HepG2 (cell line): Measurements from ENCODE around the gene IRAK3. TPM values are rescaled to one million over a fixed set of nuclear protein-coding genes. Genes with fewer than 3 reads are reported as not detected.

Experiments
- ATAC-seq: fragments of 200-7000 bp; cut with Tn5 transposase; 3 replicates; pipeline ENCODE4 v1.9.1; 2020; ENCODE audit warnings: mild to moderate bottlenecking, moderate library complexity
- BruUV-seq: library from RNA; stranded (reverse); fragments of 400-500 nt; replicated peaks from 2 replicates; lab custom pipeline; 2021; lab: Mats Ljungman, UMichigan
- CTCF ChIA-PET: fragments of 300-600 bp; formaldehyde crosslinking; extraction: SDS; loops from one replicate; lab custom pipeline; 2021; ENCODE audit warnings: low total read pairs, inconsistent platforms, low intra/inter-chr PET ratio; lab: Yijun Ruan, JAX
- POLR2A ChIA-PET: fragments of 350-600 bp; sonication (Branson Sonifier 250); formaldehyde crosslinking; loops from one replicate; lab custom pipeline; 2020; ENCODE audit warnings: antibody characterized with exemption, inconsistent platforms; lab: Yijun Ruan, JAX
- DNase-seq: peaks from one replicate; pipeline ENCODE4 v3.0.0-alpha.2; 2015; ENCODE audit warnings: low spot score
- FAIRE-seq: peaks from 3 replicates; lab custom pipeline; 2011; peaks lifted over from hg19 to GRCh38; lab: Jason Lieb, UNC
- H2AFZ ChIP-seq: one replicate; pipeline ENCODE4 v1.6.1; 2011; ENCODE audit warnings: low read length, inconsistent platforms
- H3K27ac ChIP-seq: fragments of 300-600 bp; 3 replicates; pipeline ENCODE4 v1.8.0; 2011; ENCODE audit warnings: mixed run types, mild to moderate bottlenecking, mixed read lengths, low read length, inconsistent platforms; ENCODE audit not compliant: insufficient read depth; ENCODE audit errors: extremely low read length
- H3K27me3 ChIP-seq, 2 experiments: fragments of 200-600 bp in 1 of 2; 2 replicates in 1 of 2; 3 replicates in 1 of 2; pipeline versions ENCODE4 v1.6.0 to v1.8.0; 2011; ENCODE audit warnings: low read length in 2 of 2, mild to moderate bottlenecking in 2 of 2, moderate library complexity in 2 of 2, inconsistent platforms in 1 of 2; ENCODE audit not compliant: insufficient read depth in 2 of 2, control insufficient read depth in 1 of 2
- H3K36me3 ChIP-seq, 2 experiments: fragments of 200-600 bp in 1 of 2; replicated peaks in 1 of 2; 2 replicates in 1 of 2; 3 replicates in 1 of 2; pipeline versions ENCODE4 v1.5.1 to v1.8.0; 2011; ENCODE audit warnings: low read length in 2 of 2, inconsistent platforms in 1 of 2; ENCODE audit not compliant: insufficient read depth in 2 of 2, control insufficient read depth in 1 of 2
- H3K4me1 ChIP-seq: 2 replicates; pipeline ENCODE4 v1.5.1; 2012; ENCODE audit warnings: low read length, inconsistent platforms; ENCODE audit not compliant: insufficient read depth
- H3K4me2 ChIP-seq: 2 replicates; pipeline ENCODE4 v1.6.0; 2011; ENCODE audit warnings: low read depth, low read length, inconsistent platforms
- H3K4me3 ChIP-seq, 3 experiments: fragments of 200-600 bp in 1 of 3; sonication (generic), shearing (Covaris generic) in 1 of 3; replicated peaks in 1 of 3; 2 replicates each; pipeline ENCODE4 v1.5.1; 2011 to 2016; ENCODE audit warnings: low read length in 3 of 3, inconsistent platforms in 2 of 3, low read depth in 2 of 3, mild to moderate bottlenecking in 2 of 3, control low read depth in 1 of 3, mixed read lengths in 1 of 3; ENCODE audit not compliant: insufficient read depth in 1 of 3
- H3K79me2 ChIP-seq: one replicate; pipeline ENCODE4 v1.6.1; 2011; ENCODE audit warnings: low read length, inconsistent platforms; ENCODE audit not compliant: insufficient read depth
- H3K9ac ChIP-seq: 2 replicates; pipeline ENCODE4 v1.6.0; 2011; ENCODE audit warnings: mild to moderate bottlenecking, low read depth, low read length, inconsistent platforms; ENCODE audit not compliant: insufficient read depth
- H3K9me3 ChIP-seq: 2 replicates; pipeline ENCODE4 v1.5.1; 2012; ENCODE audit warnings: mild to moderate bottlenecking, low read length
- H4K20me1 ChIP-seq: 2 replicates; pipeline ENCODE4 v1.6.0; 2011; ENCODE audit warnings: inconsistent platforms, mild to moderate bottlenecking, low read length, moderate library complexity; ENCODE audit not compliant: insufficient read depth
- ATF7 ChIP-seq, 2 experiments: fragments of 450-650 bp in 1 of 2; sonication (generic) in 1 of 2; formaldehyde crosslinking in 1 of 2; IDR thresholded peaks; 2 replicates each; pipeline versions ENCODE4 v1.4.0 to v1.6.1; 2016 to 2020; ENCODE audit warnings: antibody characterized with exemption in 1 of 2, mild to moderate bottlenecking in 1 of 2, missing genetic modification reagents in 1 of 2
- BRF2 ChIP-seq: sonication (generic); formaldehyde crosslinking; IDR thresholded peaks from 2 replicates; pipeline ENCODE4 v1.8.1; 2022; ENCODE audit warnings: mild to moderate bottlenecking, missing genetic modification reagents
- HNRNPH1 ChIP-seq: fragments of 200-400 bp; formaldehyde crosslinking; optimal IDR thresholded peaks from 2 replicates; pipeline ENCODE3; 2017; ENCODE audit warnings: mild to moderate bottlenecking, low read depth, low read length
- MXD3 ChIP-seq: IDR thresholded peaks from 2 replicates; pipeline ENCODE4 v1.6.1; 2016; ENCODE audit warnings: mild to moderate bottlenecking, missing biosample characterization, missing genetic modification reagents
- RNF2 ChIP-seq: fragments of 450-650 bp; conservative IDR thresholded peaks from 2 replicates; pipeline ENCODE4 v1.6.1; 2016; ENCODE audit warnings: low read depth
- SKIL ChIP-seq: sonication (generic); formaldehyde crosslinking; IDR thresholded peaks from 2 replicates; pipeline ENCODE4 v1.8.0; 2022; ENCODE audit warnings: missing genetic modification reagents, mild to moderate bottlenecking, moderate library complexity, borderline replicate concordance
- XRCC5 ChIP-seq: fragments of 200-400 bp; formaldehyde crosslinking; optimal IDR thresholded peaks from 2 replicates; pipeline ENCODE3; 2017; ENCODE audit warnings: mild to moderate bottlenecking, low read length
- ZBTB20 ChIP-seq: sonication (generic); formaldehyde crosslinking; IDR thresholded peaks from 2 replicates; pipeline ENCODE4 v1.8.1; 2023; ENCODE audit warnings: missing genetic modification reagents, low read depth, mild to moderate bottlenecking, borderline replicate concordance
- ZC3H4 ChIP-seq: sonication (generic); formaldehyde crosslinking; IDR thresholded peaks from 2 replicates; pipeline ENCODE4 v1.4.0; 2020; ENCODE audit warnings: missing genetic modification reagents, borderline replicate concordance
- ZMYM4 ChIP-seq: sonication (generic); formaldehyde crosslinking; IDR thresholded peaks from 2 replicates; pipeline ENCODE4 v1.8.1; 2023; ENCODE audit warnings: mild to moderate bottlenecking, missing genetic modification reagents
- ZNF317 ChIP-seq: sonication (generic); formaldehyde crosslinking; IDR thresholded peaks from 2 replicates; pipeline ENCODE4 v1.5.0; 2020; ENCODE audit warnings: mild to moderate bottlenecking, missing genetic modification reagents
- ZNF616 ChIP-seq: sonication (generic); formaldehyde crosslinking; IDR thresholded peaks from 2 replicates; pipeline ENCODE4 v1.5.0; 2020; ENCODE audit warnings: low read depth, mild to moderate bottlenecking, missing genetic modification reagents
- ZNF7 ChIP-seq: IDR thresholded peaks from 2 replicates; pipeline ENCODE4 v1.6.1; 2016; ENCODE audit warnings: missing biosample characterization, missing genetic modification reagents
- ZNF879 ChIP-seq: sonication (generic); formaldehyde crosslinking; IDR thresholded peaks from 2 replicates; pipeline ENCODE4 v1.8.1; 2023; ENCODE audit warnings: missing genetic modification reagents
- WGBS: methylation state at CpG from one replicate; pipeline ENCODE4 v1.1.6; 2017; ENCODE audit warnings: low lambda C conversion rate; 5-methylcytosine and 5-hydroxymethylcytosine counted together
- in situ Hi-C: cut with HindIII; loops from 2 replicates; pipeline ENCODE4 v1.10.0; 2017; ENCODE audit warnings: low pct_unique_long_range_greater_than_20kb; ENCODE audit not compliant: extremely low pct_ligation_motif_present
- intact Hi-C: fragments of 100-400 bp; cut with micrococcal nuclease; formaldehyde crosslinking; loops from one replicate; pipeline ENCODE4 v1.10.0; 2022; ENCODE audit not compliant: unreplicated experiment
- polyA plus RNA-seq, 8 experiments: library from polyadenylated mRNA; depleted of rRNA in 3 of 8; stranded (reverse) in 7 of 8; unstranded in 1 of 8; fragments of >200 nt; fragmentation: Illumina TruSeq in 4 of 8; extraction: Trizol in 4 of 8; gene quantifications; 2 replicates each; pipeline versions ENCODE4 v1.2.1 to v1.2.3, GENCODE V29; 2011 to 2016; ENCODE audit warnings: low read depth in 4 of 8, missing spikeins in 1 of 8, mixed read lengths in 1 of 8; ENCODE audit not compliant: insufficient read depth in 1 of 8
- total RNA-seq, 5 experiments: library from RNA; depleted of rRNA; stranded (reverse); fragments of >200 nt; fragmentation: Illumina TruSeq; extraction: Trizol; gene quantifications; 2 replicates each; pipeline ENCODE4 v1.2.3, GENCODE V29; 2016; ENCODE audit warnings: low read depth in 1 of 5

IRAK3 gene
- total and polyA plus RNA-seq, 2 of the 13 experiments (the other 11 are each of a cell fraction or from before 2014, with no cell fraction given): 0.01 TPM; not detected in 1

GRCh38 chr12:66140731-66141130 is 48.3 kb upstream of the IRAK3 start:
- Histone ChIP-seq H3K27ac (no peak overlapping the region), H3K4me2 (no peak overlapping the region), H3K79me2 (no peaks in the 10 kb centered on the region)
- no peak for ATAC-seq
- intact Hi-C loops: no loop called here
- no peak for DNase-seq
- POLR2A ChIA-PET: no interaction called here
- TF ChIP-seq ZNF317 (CRISPR knock-in tag) (peak; percentile 99), SKIL (no peak)
- TF ChIP-seq, all 625 proteins: peak for 1
- in situ Hi-C loops: loop anchor here (10.0 kb wide), 1 partner anchor 264 kb away; no protein-coding TSS in a partner anchor
- no peak for FAIRE-seq
- H3K9ac ChIP-seq: no peak overlapping the region
- no peaks in the 10 kb centered on the region for H3K27me3 ChIP-seq
- peaks cover 10% of the 10 kb centered on the region for H3K9me3 ChIP-seq
- CTCF ChIA-PET: no interaction called here
- H4K20me1 ChIP-seq: no peaks in the 10 kb centered on the region
- no TSS peak for BruUV-seq
- H3K4me3 ChIP-seq: no peak overlapping the region
- H3K4me1 ChIP-seq: peaks cover 7% of the 10 kb centered on the region; the same call in 1 of the 2 replicates
- peaks cover 2 to 13% of the 10 kb centered on the region in 2 experiments; a peak in 3 of 5 replicates for H3K36me3 ChIP-seq
- H2AFZ ChIP-seq: no peak overlapping the region

- Histone ChIP-seq H4K20me1 (no peaks in the 10 kb centered on the region), H3K4me1 (peaks cover 7% of the 10 kb centered on the region; the same call in 1 of the 2 replicates), H3K27me3 (no peaks in the 10 kb centered on the region), H3K4me2 (no peak overlapping the region), H3K4me3 (no peak overlapping the region), H3K9me3 (peaks cover 10% of the 10 kb centered on the region), H2AFZ (no peak overlapping the region), H3K79me2 (no peaks in the 10 kb centered on the region), H3K27ac (no peak overlapping the region), H3K36me3 (peaks cover 2 to 13% of the 10 kb centered on the region in 2 experiments; a peak in 3 of 5 replicates), H3K9ac (no peak overlapping the region)
- no peak for FAIRE-seq
- ChIA-PET CTCF (no interaction called here), POLR2A (no interaction called here)
- ATAC-seq: no peak
- WGBS: 97% methylated on average over 2 of the region's 2 CpGs
- no TSS peak for BruUV-seq
- intact Hi-C loops (no loop called here), in situ Hi-C loops (loop anchor here (10.0 kb wide), 1 partner anchor 264 kb away; no protein-coding TSS in a partner anchor)
- no peak for DNase-seq
- no peak for TF ChIP-seq ZNF7 (CRISPR knock-in tag)
- no peak for TF ChIP-seq ZC3H4
- TF ChIP-seq MXD3: no peak
- TF ChIP-seq ZNF879: no peak
- TF ChIP-seq ZMYM4 (CRISPR knock-in tag): no peak
- TF ChIP-seq XRCC5: no peak
- no peak for TF ChIP-seq ZNF616
- no peak for TF ChIP-seq BRF2
- TF ChIP-seq ATF7 (IDR thresholded peaks at IDR 0.05): no peak
- no peak for TF ChIP-seq ATF7 (CRISPR knock-in tag; IDR thresholded peaks at IDR 0.05)
- TF ChIP-seq RNF2: no peak
- no peak for TF ChIP-seq HNRNPH1
- no peak for TF ChIP-seq ZBTB20 (CRISPR knock-in tag)
Observed at GRCh38 chr12:66141299-66141698, 47.7 kb upstream of the IRAK3 start.
